Measurements from ENCODE around the gene CFAP90.

The CFAP90 gene

DNA sequence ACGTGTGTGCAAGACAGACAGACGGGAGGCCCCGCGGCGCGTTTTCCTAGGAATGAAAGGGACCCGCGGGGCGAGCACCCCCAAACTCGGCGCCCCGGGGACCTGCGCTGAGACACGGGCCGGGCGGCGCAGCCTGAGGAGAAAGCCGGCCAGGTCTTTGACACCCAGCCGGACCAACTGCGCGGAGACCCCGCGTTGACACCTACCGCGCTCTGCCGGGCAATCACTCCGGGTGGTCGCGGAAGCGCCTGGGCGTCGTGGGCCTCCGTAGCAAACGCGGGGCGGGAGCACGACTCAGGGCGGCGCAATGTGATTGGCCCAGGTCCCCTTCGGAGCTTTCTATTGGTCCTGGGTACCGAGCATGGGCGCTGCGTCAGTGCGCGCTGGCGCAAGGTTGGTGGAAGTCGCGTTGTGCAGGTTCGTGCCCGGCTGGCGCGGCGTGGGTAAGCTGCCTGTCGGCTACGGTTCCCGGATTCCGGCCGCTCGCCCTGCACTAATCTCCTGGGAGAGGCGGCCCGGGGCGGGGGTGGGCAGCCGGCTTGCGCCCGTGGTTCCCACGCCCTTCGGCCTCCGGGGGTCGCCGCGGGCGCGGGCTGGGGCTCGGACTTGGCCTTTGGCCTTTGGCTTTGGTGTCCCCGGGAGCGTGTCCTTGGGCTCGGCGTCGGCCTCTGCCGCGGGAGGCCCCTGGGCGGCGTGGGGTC lies 18.0 kb upstream of the CFAP90 start, which contains the start of the genes FASTKD3 and MTRR:
FASTKD3 (minus strand) TSS at position 259 of the 701 bp plus-strand sequence. CDS start 948 bp downstream, outside the sequence.
MTRR (plus strand) TSS at position 376 of the 701 bp plus-strand sequence. CDS start 1,647 bp downstream, outside the sequence.
- in situ Hi-C loops (cut with MboI; ENCODE audit: low sequenced_read_pairs), result no loop called here

DNA sequence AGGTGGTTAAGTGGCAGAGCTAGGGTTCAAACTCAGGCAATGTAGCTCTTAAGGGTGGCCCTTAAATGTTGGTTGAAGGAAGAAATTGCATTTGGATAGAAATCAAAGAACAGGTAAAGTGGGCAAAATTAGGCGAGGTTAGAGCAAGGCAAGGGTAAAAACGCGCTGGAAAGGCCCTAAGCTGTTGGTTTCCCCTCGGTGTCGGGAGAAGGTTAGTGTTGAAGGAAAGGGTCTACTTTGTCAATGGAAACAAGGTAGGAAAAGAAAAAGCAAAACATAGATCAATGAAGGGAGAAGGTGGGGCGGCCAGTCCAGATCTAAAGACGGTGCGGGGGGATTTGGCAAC lies 17.5 kb upstream of the CFAP90 start:
- in situ Hi-C loops (cut with MboI; ENCODE audit: low sequenced_read_pairs), result no loop called here

DNA sequence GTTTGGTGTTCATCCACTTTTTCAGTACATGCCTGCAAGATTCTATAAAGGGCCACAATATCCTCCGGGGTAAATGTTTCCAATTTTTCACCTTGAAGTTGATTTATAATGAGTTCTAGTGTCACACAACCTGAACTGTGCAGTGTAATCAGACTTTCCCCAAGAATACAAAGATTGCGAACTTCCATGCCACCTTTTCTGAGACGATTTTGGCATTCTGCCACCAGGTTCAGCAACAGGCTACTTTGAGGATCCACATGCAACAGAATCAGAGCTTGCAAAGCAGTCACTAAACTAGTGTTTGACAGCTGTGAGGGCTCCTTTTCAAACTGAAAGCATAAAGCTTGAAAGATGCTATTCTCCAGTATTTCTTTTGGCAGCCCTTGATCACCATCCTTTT lies 16.3 kb upstream of the CFAP90 start:
- in situ Hi-C loops (cut with MboI; ENCODE audit: low sequenced_read_pairs), result no loop called here

DNA sequence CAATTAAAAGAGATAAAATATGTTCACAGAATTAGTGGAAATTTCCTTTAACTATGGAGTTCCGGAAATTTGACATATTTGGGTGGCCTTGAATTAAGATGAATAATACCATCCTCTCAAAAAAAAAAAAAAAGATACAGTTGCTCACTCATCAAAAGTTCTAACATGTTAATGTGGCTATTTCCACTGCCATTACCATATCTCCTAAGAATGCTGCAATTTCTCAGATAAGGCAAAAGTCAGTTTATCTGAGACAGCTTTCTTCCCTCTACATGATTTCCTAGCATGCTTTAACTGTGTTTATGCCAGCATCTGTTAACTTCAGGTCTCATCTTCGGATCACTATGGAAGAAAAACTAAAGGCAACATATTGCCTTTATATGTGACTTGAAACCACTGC lies 15.3 kb upstream of the CFAP90 start:
- in situ Hi-C loops (cut with MboI; ENCODE audit: low sequenced_read_pairs), result no loop called here

DNA sequence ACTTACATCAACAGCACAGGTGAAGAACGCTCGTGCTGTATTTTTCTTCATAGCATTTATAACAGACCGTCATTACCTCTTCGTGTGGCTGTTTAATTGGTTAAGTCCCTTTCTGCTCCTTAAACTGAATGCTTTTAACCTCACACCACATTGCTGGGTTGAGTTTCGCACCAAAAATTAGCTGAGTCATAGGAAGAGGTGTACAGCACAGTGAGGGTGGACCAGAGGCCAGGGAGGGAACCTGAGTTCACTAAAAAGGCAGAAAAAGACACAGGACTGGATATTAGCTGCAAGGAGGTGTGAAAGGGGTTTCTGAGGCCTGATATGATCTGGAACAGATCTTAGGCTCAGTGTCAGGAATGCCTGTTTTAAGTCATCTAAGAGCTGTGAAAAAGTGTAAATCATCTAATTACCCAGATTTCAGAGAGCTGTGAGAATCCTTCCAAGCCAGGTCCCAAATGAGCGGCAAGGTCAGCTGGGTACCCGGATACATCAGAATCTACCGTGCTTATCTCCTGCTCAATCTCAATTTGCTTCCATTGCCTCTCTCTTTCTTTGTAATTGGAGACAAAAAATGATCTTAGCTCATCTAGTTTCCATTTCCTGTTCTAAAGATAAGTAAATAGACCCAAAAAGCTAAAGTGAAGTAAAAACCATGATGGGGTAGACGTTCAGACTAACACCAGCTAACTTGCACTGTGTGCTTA lies 7.1 kb upstream of the CFAP90 start:
- in situ Hi-C loops (cut with MboI; ENCODE audit: low sequenced_read_pairs), result no loop called here

DNA sequence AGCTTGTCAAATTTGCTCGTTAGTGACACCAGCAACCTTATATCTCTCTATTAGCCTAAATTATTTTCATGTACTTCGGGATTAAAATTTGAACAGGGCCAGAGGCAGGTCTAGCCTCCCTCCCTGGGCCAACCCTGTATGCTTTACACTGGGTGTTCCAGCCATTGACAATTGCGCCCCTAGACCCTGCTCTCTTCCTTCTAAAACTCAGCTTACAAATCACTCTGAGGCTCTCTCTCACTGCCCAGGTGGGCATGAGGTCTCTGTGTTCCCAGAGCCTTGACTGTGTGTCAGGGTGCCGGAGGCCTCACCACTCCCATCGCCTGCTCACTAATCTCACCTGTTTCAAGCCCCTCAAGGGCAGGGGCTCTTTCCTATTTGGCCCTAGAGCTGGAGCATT lies 6.4 kb upstream of the CFAP90 start:
- in situ Hi-C loops (cut with MboI; ENCODE audit: low sequenced_read_pairs), result no loop called here

DNA sequence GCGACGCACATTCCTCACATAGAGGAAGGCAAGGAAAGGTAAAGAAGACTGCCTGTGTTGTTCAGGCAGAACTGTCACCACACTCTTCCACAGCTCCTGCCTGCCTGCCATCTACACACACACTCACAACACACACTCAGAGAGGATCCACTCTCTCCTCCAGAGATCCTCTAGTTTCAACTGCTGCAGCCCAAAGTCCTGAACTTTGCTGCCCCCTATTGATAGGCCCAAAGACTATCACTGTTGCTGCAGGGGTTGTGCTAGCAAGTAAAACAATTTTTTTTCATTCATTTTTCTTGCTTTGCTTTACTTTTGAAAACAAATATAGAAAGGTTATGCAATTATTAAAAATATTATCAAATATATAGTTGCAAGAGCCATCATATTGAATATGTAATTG lies 5.9 kb upstream of the CFAP90 start:
- in situ Hi-C loops (cut with MboI; ENCODE audit: low sequenced_read_pairs), result no loop called here

DNA sequence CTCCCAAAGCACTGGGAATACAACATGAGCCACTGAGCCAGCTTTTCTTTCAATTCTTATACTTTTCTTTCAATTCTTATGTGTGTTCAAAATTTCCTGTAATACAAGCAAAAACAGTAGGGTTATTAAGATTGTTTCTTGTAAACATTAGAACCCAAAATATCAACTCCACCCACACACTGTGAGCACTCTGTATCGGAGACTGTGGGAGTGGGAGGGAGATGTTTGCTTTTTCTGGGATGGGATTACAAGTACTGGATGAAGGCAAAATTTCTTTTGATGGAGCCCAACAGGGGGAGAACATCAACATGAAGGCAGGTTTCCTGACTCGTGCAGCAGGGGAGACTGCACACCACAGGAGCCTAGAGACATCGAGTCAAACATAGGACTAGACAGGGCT lies 4.7 kb upstream of the CFAP90 start:
- in situ Hi-C loops (cut with MboI; ENCODE audit: low sequenced_read_pairs), result no loop called here

DNA sequence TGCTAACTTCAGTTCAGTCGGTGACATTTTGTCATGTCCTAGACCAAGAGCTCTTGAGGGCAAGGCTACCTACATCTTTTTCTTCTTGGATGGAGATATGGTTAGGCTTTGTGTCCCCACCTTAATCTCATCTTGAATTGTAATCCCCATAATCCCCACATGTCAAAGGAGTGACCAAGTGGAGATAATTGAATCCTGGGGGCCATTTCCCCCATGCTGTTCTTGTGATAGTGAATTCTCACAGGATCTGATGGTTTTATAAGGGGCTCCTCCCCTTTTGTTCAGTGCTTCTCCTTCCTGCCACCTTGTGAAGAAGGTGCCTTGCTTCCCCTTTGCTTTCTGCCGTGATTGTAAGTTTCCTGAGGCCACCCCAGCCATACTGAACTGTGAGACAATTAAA lies 2.1 kb upstream of the CFAP90 start:
- in situ Hi-C loops (cut with MboI; ENCODE audit: low sequenced_read_pairs), result no loop called here

DNA sequence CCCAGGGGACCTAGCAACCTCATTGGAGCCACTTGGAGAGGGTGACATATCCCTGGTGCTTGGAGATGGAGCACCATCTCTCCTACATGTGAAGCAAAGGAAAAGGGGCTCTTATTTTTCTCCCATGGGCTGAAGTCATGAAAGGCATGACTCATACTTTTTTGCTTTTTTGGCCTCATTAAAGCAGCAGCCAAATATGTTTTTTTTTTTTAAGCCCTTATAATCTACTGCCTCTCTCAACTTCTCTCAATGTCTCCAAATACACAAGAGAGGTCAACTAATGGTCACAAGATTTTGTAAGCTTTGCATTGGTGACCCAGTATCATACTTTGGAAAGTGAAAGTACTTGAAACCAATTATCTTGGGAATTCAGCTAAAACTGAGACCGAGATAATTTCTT lies 1.6 kb upstream of the CFAP90 start:
- in situ Hi-C loops (cut with MboI; ENCODE audit: low sequenced_read_pairs), result no loop called here

DNA sequence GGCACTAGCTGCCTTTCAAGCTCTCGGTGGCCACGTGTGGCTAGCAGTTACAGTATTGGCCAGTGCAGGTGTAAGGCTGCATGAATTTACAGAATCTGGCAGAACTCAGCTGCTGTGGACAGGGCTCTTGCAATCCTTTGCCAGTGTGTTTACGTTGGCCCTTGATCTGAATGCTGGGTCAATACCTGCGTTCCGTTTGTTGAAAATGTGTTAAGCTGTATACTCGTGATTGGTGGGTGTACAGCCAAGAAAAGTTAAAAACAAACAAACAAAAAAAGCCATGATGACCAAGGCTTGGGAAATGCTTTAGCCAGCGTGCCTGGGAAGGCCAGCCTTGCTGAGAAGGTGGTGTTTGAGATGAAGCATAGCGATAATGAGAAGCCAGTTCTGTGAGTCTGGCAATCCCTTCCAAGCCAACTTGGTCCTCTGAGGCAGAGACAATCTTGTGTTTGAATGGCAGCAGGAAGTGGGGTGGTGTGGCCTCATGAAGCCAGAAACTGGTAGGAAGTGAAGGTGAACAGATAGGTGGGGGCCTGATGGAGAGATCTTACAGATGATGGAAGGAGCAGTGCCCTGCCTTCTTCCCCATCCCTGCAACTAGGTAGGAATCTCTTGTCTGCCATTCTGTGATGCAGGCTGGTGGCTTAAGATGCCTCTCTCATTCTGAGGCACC lies 820 bp upstream of the CFAP90 start:
- in situ Hi-C loops (cut with MboI; ENCODE audit: low sequenced_read_pairs), result no loop called here

DNA sequence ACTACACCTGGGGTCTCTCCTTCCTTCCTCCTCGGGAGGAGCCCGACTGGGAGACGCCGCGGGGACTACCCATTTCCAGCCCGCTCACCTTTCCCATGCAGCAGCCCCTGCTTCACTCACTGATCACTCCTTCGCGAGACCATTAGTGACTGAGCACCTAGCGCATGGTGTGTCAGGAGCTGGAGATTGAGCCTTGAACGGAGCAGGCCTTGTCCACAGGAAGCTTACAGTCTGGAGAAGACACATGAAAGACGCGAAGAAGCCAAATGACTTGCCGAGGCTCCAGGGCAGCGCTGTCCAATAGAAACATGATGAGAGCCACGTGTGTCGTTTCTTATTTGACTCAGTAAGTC lies 283 bp upstream of the CFAP90 start:
- in situ Hi-C loops (cut with MboI; ENCODE audit: low sequenced_read_pairs), result no loop called here

DNA sequence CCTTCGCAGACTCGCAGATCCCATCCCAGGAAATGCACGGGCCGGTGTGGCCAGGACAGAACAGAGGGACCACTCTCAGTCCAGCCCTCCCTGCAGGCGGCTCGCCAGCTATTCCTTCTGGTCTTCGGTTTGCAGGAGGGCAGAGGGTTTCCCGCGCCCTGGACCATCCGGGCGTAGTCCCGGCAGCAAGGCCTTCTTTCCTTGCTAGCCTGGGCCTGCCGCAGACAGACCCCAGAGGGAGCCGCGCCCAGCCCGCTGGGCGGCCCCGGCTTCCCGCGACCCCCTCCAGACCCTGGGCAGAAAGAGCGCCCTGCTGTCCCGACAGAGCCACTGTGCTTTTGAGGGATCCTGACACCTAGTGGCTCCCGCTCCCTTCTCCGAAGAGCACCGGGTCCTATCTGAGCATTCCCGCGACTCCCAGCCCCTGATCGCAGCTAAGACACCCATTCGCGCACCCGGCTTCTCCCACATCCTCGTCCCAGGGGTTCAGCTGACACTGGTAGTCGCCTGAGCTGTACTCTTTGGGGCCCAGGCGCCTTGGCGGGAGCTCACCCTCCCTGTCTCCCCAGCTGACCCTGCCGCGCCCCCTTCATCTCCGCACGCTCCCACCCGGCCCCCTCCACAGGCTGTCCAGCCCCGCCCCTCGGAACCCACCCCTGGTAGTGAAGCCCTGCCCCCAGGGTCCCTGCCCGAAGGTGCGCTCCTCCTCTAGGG lies 1.1 kb downstream of the CFAP90 start:
- in situ Hi-C loops (cut with MboI; ENCODE audit: low sequenced_read_pairs), result no loop called here

DNA sequence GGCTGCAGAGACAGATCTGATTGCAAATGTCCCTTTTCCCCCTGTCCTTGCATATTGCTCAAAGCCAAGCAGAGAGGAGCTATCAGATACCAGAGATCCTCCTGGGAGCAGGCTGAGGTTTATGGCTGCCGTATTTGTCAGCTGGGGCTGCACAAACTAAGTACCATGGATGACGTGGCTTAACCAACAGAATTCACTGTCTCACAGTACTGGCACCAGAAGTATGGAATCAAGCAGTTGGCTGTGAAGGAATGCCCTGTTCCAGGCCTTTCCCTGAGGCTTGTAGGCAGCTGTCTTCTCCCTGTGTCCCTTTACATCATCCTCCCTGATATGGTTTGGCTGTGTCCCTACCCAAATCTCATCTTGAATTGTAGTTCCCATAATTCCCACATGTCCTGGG lies 2.6 kb downstream of the CFAP90 start:
- in situ Hi-C loops (cut with MboI; ENCODE audit: low sequenced_read_pairs), result no loop called here

DNA sequence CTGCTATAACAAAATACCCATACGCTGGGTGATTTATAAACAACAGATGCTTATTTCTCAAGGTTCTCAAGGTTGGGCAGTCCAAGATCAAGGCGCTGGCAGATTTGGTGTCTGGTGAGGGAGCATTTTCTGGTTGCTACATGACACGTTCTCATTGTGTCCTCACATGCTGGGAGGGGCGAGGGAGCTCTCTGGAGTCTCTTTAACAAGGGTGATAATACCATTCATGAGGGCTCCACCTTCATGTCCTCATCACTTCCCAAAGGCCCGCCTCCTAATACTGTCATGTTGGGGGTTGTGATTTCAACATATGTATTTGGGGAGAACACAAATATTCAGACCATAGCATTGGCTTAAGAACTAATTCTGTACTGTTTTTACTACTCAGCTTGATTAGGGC lies 4.6 kb downstream of the CFAP90 start:
- in situ Hi-C loops (cut with MboI; ENCODE audit: low sequenced_read_pairs), result no loop called here

DNA sequence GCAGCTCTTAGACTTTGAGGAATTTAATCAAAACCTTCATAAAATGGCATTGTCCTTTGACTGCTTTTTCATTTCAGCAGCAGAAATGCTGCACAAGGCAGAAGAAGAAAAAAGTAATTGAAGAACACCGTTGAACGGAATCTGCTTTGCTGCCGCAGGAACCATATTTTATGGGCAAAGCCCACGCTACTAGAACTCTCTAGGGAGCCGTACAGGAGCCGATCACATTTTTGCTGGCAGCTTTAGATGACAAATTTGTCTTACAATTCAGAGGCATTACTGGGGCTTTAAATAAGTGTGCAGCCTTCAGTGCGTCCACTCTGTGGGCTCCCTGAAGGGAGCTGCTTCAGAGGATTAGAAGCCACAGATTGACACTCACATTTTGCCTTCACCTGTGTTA lies 5.4 kb downstream of the CFAP90 start:
- in situ Hi-C loops (cut with MboI; ENCODE audit: low sequenced_read_pairs), result no loop called here

DNA sequence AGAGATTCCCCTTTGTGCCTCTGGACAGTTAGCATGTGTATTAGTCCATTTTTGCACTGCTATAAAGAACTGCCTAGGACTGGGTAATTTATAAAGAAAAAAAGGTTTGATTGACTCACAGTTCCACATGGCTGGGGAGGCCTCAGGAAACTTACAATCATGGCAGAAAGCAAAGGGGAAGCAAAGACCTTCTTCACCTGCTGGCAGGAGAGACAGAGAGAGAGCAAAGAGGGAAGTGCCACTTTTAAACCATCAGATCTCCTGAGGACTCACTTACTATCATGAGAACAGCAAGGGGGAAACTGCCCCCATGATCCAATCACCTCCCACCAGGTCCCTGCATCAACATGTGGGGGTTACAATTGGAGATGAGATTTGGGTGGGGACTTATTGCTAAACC lies 6.0 kb downstream of the CFAP90 start:
- in situ Hi-C loops (cut with MboI; ENCODE audit: low sequenced_read_pairs), result no loop called here

DNA sequence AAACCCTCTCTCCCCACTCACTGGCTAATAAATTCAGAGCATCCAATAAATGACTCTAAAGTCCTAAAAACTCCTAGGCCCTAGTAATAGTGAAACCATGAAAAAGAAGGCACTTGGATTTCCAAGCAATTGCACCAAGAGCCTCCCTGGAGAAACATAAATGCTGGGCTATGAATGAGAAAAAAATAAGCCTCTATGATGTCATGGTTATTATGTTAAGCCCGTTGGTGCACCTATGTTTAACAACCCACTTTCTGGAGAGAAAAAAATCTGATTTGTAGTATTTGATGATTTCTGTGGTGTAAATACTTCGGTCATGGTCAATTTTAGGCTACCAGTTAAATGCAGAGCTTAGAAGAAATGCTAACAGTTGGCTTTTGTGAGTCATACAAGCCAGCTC lies 8.4 kb downstream of the CFAP90 start:
- in situ Hi-C loops (cut with MboI; ENCODE audit: low sequenced_read_pairs), result no loop called here

DNA sequence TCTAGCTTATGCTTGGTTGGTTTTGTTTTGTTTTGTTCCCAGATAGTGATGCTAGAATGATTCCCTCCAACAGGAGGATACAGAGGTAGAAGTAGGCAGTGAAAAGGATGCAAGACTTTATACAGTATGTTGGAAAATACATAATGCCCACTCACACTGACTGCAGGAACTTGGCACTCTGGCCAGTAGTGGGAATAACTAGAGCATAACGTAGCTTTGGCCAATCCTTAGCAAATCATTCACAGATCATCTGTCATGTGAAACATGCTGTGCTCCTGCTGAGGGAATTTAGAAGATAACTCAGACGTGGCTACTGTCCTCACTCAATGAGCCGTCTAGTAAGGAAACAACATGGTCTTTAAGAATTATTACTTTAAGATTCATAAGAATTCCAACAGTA lies 13.5 kb downstream of the CFAP90 start:
- in situ Hi-C loops (cut with MboI; ENCODE audit: low sequenced_read_pairs), result no loop called here

DNA sequence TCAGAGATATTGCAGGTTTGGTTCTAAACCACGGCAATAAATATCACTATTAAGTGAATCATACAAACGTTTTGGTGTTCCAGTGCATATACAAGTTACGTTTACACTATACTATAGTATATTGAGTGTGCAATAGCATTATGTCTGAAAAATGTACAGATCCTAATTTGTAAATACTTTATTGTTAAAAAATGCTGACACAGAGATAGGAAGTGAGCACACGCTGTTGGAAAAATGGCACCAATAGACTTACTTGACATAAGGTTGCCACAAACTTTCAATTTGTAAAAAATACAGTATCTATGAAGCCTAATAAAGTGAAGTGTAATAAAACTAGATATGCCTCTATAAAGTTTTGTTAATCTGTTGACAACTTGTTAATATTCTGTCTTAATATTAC lies 16.0 kb downstream of the CFAP90 start:
- in situ Hi-C loops (cut with MboI; ENCODE audit: low sequenced_read_pairs), result no loop called here

DNA sequence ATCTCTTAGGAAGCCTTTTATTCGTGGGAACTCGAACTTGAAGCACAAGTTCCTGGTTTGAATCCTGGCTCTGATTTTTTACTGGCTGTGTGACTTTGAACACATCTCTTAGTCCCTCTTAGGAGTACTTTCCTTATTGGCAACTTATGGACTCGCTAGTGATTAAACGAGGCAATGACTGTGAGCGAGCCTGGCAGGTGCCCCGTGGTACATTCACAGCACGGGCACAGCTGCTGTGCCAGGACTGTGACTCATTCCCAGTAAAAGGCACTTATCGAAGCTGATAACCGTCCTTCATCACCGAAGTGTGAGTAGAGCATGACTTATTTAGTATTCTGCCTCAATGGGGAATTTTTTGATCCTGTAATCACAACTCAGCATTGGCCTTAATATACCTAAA lies 22.7 kb downstream of the CFAP90 start:
- in situ Hi-C loops (cut with MboI; ENCODE audit: low sequenced_read_pairs), result no loop called here

DNA sequence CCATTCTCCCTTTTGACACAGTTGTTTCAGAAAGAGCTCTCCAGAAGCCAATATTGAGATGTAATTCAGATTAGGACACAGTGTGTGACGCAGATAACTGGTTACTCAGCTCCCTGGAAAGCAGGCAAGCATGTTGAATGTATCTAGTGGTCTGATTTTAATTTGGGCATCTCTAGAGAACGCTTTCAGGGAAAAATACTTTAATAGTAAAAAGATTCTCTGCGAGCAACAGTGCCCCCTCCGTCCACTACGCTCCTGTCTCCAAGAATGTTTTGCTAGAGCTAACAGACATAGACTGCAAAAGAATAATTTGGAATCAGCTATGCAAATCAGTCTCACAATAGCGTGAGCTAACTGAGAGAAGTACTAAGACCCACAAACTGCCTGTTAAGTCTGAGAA lies 23.3 kb downstream of the CFAP90 start:
- in situ Hi-C loops (cut with MboI; ENCODE audit: low sequenced_read_pairs), result no loop called here

Data from HL-60/S4 treated with phorbol 12-myristate 13-acetate at 8.2 ng/mL for 4 days and 3 days (cell line).